GM19395 (cell line): ENCODE data around the gene SRRT.
"Not testable (repeated sequence)": the region's sequence is repeated elsewhere in the genome, so short reads cannot be mapped to it uniquely, and the experiment has no call there.

Experiments
- ATAC-seq: cut with Tn5 transposase; IDR thresholded peaks from one replicate; pipeline ENCODE4 v1.9.1; 2021; ENCODE audit warnings: mild to moderate bottlenecking, moderate library complexity; ENCODE audit not compliant: unreplicated experiment

SRRT gene

DNA sequence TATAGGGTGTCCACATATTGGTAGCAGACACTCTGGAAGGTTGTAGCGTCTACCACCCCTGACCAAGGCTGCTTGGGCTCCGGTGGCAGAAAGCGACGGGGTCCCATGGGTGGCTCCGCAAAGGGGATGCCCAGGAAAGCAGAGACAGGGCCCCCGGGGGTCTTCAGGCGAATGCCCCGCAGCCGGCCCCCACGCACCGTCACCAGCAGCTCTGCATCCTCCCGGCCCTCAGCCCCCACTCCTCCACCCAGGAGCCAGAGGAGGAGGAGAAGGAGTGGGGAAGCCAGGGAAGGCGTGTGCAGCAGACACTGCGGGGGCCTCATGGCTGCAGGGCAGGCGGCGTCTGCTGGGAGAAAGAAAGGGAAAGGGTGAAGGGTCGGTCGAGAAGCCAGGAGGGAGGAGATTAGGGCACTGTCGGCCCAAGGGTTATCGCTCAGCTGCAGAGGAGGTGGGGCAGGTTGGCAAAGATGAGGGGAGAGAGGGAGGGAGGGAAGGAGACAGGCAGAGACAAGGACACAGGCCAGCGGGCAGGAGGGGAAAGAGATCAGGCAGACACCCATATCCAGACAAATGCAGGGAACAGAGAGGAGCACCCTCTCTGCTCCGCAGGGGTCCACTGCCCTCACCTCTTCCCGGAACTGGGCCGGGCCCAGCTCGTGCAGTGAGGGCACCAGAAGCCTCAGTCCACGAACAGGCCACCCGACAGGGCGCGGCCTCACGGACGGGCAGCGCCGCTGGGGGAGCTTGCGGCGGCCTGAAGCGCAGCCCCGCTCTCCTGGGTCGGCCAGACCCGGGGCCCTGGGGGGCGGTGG, 19.2 kb downstream of the SRRT start:
- ATAC-seq, result no peak

DNA sequence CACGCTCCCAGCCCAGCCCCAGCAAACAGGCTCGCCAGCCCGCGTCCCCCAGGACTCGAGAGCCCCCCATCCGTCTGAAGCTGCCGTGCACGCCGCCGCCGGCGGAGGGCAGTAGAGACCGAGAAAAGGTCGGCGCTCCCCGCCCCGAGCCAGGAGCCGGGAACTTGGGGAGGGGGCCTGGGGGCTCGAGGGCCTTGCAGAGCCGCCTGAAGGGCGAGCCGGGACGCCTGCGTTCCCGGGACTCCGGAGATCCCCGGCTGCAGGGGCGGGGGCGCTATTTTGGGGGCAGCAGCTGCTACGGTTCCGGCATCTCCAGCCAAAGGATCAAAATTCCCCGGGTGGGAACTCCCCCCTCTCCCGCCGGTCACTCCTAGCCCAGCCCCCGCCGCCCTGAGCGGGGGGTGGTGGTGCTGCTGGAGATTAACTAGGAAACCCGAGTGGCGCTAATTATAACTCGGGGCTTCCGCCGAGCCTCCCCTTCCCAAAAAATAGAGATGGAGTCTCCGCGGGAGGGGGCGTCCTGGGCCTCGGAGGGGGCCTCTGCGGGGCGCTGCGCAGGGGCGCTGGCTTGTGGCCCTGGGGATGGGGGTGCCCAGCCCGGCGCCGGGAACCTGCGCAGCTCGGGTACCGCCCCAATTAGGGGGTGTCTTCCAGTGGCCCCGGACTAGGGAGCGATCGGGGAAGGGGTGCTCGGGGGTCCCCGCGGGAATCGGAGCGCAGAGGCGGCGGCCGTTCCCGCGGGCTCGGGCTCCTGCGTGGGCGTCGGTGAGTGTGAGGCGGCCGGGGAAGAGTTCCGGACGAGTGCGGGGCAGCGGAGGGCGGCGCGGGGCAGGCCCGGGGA, 20.2 kb downstream of the SRRT start:
- ATAC-seq, result no peak

DNA sequence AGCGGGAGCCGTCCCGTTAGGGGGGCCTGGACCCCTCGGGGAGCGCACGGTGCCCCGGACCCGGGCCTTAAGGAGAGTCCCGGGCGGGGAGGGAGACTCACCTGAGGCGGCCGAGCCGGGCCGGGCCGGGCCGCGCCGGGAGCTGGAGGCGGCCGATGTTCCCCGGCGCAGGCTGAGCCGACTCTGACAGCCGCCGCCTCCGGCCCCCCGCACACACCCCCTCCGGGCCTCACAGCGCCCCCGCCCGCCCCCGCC, 20.7 kb downstream of the SRRT start, which contains the start of gene ACHE:
ACHE (minus strand) TSS at position 188 of the 255 bp plus-strand sequence. CDS start 1,656 bp downstream, outside the sequence.
- ATAC-seq, result no peak

DNA sequence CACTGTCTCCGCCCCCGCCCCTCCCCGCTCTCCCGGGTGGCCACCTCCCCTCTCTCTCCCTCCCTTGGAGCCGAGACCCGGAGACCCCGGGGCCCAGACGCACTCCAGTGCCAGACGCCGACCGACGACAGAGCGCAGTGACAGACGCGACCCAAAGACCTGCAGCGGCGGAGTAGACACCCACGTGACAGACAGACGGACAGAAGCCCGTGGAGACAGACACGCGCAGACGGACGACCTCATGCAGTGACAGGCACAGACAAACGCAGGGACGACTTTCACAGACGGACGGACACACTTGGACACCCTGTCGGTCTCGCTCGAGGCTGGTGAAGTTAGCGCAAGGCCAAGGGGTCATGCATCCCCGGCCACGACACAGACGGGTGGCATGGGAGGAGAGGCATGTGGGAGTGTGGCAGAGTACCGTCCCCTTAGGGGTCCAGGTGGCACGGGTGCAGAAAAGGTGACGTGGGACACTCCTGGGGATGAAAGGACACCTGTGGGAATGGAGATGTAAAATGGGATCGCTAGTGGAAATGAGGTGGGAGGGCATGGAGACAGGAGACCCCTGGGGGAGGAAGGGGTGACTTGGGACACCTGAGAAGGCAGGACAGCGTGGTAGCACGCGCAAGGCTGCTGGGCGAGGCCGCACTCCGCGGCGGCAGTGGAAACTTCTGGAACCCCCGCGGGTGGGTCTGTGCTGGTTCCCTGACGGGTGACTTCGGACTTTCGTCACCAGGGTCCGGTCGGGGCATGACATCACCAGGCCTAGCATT, 21.2 kb downstream of the SRRT start:
- ATAC-seq, result no peak

DNA sequence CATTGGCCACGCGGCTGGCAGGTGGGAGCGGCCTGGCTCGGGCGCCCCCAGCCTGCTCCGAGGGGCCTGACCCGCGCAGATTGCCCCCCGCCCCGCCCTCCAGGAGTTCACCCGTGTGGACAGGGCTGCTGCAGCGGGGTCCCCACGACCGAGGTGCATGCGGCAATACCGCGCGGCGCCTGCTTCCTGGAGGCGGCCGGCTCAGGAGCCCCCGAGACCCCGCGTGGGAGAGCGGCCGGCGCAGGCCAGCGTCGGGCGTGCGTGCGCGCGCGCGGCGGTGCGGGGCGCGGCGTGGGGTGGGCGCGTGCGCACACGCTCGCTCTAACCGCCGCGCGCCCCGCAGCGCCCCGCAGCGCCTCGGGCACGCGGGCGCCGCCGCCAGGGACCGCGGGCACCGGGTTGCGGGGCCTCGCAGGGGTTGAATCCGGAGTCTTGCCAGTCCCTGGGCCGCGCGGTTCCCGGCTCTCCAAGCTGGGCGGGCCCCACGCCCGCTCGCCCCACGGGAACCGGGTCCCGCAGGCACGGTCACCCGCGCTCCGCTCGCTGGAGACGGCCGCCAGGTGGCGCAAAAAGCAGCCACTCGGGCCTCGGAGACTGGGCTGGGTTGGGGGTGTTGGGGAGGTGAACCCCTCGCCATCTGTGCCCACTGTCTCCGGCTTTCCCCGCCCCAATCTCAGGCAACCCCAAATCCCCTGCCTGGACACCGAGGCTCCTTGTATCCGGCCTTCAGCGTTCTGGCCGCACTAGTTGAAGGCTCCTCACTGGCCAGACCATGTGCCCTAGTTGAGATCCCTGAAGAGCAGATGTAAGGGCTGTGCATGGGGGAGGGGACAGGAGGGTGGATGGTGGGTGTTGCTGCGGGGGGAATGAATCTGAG, 22.1 kb downstream of the SRRT start:
- no peak for ATAC-seq

DNA sequence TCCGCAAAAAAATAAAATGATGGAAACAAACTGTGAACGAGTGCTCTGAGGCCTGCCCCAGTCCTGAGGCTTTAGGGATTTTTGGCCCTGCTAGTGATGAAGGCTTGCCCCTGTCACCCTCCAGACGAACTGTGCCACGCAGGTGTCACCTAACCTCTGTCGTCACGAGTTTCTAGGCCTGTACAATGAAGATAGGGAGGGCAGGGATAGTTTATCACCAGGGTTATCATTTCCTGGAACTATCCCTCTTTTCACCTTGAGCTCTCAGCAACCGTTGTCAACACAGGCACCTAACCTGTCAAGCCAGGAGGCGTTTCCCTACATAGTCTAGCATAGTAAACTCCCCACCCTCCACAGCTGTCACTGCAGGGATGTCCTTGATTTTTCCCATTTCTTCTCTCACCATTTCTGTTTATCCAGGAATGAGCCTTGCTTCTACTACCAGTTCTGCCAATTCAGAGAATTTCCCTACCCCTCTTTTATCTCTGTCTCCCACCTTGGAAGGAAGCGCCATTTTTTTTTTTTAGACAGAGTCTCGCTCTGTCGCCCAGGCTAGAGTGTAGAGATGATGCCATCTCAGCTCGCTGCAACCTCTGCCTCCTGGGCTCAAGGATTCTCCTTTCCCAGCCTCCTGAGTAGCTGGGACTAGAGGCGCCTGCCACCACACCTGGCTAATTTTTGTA, 23.0 kb downstream of the SRRT start:
- ATAC-seq, result no peak

DNA sequence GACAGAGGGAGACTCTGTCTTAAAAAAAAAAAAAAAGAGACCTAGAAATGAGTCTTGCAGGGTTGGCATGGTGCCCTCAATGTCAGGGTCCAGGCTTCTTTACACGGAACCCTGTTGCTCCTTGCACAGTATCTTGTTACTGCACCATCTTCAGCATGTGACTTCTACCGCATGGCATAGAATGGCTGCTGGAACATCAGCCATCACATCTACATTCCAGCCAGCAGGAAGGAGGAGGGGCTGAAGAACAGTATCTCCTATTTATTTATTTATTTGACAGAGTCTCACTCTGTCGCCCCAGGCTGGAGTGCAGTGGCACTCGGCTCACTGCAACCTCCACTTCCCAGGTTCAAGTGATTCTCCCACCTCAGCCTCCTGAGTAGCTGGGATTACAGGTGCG, 24.5 kb downstream of the SRRT start:
- ATAC-seq, result no peak

DNA sequence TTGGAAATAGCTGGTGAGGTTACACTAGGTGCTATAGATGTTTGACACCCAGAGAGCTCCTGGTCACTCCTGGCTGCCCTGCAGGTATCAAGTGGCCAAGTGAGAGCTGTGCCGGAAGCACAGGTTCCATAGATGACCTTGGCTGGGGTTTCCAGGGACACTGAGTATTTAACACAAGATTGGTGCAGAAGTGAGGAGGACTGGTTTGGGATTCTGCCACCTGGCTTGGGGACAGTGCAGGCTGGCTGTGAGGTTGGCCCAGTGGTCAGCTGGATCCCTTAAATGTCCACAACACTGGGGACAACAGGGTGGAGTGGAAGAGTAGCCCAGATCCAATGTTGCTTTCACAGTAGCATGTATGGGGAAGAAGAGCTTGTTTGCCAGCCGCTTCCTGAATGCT, 26.1 kb downstream of the SRRT start:
- no peak for ATAC-seq

DNA sequence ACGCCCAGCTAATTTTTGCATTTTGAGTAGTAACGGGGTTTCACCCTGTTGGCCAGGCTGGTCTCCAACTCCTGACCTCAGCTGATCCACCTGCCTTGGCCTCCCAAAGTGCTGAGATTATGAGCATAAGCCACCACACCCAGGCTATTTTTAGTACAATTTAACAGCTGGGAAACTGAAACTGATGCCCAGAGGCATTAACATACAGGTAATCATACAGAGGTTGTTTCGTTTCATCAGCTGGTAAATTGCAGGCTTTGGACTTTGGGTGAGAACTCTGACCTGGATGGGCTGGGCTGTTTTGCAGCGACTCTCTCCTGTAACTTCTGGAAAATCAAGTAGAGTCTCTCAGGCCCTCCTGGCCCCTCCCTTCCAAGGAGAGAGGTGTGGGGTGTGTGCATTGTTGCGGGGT, 27.0 kb downstream of the SRRT start:
- no peak for ATAC-seq

DNA sequence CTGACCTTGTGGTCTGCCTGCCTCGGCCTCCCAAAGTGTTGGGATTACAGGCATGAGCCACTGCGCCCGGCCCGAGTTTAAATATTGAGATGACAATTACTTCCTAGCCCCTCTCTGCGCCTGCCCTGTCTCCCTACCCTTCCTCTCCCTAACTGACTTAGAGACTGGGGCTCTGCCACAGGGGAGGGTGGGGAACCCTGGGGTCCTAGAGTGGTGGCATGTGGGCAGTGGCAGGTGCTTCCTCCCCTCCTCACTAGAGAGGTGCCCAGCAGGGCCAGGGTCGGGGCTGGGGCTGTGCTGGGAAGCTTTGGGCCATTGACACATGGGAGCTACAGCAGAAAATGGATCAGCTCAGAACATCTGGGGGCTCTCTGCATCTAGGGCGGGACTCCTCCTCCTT, 27.7 kb downstream of the SRRT start:
- no peak for ATAC-seq

DNA sequence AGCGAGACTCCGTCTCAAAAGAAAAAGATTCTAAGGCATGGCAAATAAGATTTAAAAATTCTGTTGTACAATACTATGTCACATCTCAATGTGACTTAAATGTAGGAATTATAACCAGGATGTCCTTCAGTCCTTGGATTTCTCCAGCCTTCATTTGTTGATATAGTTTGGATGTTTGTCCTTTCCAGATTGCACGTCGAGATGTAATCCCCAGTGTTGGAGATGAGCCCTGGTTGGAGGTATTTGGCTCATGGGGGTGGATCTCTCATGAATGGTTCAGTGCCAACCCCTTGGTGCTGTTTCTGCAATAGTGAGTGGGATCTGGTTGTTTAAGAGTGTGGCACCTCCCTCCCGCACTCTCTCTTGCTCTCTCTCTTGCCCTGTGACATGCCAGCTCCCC, 33.6 kb downstream of the SRRT start:
- no peak for ATAC-seq

DNA sequence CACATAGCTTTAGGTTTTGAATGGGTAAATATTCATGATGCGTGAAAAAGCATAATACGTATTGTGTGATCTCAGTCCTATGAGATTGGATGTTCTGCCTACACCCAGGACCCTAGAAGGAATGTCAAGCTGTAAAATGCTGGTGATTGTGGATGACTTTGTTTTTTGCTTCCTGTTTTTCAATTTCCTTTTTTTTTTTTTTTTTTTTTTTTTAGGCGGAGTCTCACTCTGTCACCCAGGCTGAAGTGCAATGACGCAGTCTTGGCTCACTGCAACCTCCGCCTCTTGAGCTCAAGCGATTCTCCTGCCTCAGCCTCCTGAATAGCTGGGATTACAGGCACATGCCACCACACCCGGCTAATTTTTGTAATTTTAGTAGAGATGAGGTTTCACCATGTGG, 35.5 kb downstream of the SRRT start:
- ATAC-seq, result not testable (repeated sequence)

DNA sequence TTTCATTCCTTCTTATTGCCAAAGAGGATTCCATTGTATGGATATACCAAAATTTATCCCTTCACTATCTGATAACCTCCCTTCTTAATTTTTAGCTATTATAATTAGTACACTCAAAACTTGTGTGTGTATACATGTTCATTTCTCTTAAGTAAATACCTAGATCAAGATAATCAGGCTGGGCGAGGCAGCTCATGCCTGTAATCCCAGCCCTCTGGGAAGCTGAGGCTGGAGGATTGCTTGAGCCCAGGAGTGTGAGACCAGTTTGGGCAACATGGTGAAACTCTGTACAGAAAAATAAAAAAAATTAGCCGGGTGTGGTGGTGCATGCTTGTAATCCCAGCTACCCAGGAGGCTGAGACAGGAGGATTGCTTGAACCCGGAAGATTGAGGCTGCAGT, 36.6 kb downstream of the SRRT start:
- ATAC-seq, result no peak

DNA sequence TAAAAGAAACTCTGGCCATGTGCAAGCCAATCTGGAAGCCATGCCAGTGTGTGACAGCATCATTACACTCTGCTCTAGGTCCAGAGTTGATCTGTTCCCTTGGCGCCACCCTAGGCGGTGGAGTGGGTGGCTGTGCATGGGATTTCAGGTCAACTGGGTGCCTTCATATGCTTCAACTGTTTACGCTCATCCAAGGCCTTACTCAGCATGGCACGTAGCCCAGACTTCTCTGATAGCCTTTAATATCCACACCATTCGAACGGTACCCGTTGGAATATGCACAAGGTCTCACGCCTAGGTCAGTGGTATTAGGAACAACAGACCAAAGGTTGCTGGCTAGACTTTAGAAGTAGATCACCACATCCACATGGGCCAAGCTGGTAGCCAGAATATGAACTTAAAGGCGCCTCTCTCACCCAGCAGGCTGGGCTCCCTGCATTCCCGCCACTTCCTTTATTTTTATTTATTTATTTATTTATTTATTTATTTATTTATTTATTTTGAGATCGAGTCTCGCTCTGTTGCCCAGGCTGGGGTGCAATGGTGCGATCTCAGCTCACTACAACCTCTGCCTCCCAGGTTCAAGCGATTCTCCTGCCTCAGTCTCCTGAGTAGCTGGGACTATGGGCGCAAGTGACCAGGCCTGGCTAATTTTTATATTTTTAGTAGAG, 39.4 kb downstream of the SRRT start:
- no peak for ATAC-seq

DNA sequence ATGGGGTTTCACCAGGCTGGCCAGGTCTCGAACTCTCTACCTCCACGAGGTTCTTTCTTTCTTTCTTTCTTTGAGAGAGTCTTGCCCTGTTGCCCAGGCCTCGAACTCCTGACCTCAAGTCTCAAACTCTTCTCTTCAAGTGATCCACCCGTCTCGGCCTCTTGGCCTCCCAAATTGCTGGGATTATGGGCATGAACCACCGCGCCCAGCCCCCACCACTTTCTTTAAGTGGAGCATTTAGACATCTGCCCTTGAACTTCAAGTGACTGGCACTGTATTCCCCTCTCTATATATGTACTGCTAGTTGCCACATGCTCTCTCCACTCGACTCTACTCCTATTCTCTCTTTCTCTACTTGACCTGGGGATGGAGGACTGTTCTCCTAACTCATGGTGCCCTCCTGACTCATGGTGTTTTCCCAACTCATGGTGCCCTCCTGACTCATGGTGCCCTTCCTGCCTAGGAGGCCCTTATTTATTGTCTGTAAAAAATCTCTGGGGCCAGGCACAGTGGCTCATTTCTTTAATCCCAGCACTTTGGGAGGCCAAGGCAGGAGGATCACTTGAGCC, 40.1 kb downstream of the SRRT start:
- no peak for ATAC-seq

DNA sequence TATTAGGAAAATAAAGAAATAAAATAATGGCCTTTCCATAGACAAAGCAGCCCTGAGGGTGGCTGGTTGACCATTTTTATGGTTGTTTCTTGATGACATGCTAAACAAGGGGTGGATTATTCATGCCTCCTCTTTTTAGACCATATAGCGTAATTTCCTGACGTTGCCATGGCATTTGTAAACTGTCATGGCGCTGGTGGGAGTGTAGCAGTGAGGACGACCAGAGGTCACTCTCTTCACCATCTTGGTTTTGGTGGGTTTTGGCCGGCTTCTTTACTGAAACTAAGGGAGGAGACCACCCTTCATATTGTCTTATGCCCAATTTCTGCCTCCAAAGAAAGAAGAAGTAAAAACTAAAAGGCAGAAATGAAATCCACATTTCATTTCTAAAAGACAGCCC, 44.4 kb downstream of the SRRT start:
- not testable (repeated sequence) for ATAC-seq

DNA sequence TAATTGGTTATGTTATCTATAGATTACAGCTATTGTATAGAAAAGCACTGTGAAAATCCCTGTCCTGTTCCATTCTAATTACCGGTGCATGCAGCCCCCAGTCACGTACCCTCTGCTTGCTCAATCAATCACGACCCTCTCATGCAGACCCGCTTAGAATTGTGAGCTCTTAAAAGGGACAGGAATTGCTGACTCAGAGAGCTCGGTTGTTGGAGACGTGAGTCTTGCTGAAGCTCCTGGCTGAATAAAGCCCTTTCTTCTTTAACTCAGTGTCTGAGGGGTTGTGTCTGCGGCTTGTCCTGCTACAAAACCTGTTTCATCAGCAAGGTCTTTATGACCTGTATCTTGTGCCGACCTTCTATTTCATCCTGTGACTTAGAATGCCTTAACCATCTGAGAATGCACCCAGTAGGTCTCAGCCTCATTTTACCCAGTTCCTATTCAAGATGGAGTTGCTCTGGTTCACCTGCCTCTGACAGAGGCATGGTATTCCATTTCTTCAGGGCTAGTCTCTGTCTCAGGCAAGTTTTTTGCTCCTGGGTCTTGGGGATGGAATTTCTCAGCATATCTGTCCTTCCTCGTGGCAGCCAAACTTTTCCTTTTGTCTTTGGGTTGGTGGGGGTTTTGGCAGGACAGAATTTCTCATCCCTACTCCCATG, 45.0 kb downstream of the SRRT start:
- not testable (repeated sequence) for ATAC-seq

DNA sequence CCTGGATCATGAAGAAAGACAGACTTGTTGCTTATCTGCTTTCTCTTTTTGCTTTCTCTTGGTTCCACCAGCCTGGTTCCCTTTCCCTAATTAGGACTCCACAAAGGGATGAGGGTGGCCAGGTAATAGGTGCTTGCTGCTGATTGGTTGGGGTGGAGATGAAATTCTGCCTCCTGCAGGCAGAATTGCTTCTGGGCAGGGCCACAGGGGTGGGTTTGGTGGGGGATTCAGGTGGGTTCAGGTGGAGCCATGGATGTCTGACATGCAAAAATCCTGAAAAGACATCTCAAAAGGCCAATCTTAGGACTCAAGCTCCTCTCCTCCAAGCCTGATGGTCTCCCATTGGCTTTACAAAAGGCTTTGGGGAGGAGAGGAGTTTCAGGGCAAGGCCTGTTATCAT, 46.1 kb downstream of the SRRT start:
- ATAC-seq, result no peak

DNA sequence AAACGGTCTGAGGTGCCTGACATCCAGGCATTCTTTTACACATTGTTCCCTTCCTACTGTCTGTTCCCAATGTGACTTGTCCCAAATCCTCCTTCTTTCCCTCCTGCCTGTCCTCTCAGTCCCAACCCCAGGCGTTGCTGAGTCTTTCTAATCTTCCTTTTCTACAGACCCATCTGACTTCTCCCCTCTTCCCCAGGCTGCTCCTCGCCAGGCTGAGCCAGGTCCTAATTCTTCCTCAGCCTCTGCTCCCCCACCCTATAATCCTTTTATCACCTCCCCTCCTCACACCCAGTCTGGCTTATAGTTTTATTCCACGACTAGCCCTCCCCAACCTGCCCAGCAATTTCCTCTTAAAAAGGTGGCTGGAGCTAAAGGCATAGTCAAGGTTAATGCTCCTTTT, 48.7 kb downstream of the SRRT start:
- not testable (repeated sequence) for ATAC-seq
